ENCODE measurements around the gene MROH8.

Gene MROH8

DNA sequence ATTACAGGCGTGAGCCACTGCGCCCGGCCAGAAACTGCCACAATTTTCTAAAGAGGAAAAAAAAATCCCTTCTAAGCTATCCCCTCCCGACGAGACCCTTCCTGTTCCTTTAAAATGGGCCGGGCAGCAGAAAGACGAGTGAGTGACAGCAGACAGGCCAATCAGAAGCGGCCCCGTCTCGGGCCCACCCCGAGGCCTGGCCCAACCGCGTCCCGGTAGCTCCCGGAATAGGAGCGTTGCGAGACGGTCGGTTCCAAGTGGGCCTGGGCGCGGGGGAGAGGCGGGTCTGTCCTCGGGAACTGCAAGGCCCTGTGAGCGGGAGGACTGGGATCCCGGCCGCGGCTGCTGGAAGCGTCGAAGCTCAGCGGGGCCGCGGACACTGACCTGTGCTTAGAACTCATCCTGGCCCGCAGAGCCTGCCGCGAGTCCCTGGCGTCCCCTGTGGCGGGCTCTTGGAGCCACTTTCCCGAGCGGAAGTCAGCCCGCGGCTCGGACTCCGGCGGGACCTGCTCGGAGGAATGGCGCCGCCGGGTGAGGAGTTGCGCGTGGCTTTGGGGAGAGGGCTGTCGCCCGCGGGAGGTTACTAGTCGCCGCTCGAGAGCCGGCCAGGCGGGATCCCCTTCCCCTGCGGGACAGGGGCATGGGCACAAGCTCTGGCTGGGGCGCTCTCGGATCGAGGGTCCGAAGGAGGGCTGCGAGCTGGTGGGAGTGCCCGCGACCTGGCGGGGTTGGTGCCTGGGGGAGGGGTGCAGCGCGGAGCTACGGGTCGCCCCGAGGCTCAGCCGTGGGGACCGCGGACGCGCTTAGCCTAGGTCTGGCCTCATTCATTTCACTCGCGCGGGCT is at the start of gene MROH8, which contains the start of gene RPN2:
Gene MROH8 (minus strand): TSS at position 710 of the 844 bp plus-strand sequence.
Gene RPN2 (plus strand): TSS at position 492 of the 844 bp plus-strand sequence. CDS start 27 bp downstream, at position 519.
- peak; percentile 82 to 98 (median 94) for DNase-seq

DNA sequence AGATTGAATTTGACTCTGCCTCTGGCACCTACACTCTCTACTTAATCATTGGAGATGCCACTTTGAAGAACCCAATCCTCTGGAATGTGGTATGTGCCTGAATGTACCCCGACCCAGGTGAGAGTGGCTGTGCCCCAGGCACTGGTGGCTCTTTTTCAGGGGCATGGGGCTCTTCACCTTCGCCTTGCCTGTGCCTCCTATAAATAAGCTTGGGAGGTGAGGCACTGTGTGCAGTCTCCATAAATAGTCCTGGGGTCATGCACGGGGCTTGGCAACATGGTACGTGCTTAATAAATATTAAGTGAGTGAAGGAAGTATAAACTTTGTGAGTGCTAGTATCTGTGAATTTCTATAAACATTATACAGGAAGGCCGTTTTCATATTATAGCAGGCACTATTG is 49.3 kb upstream of the MROH8 start:
- no peak for DNase-seq

DNA sequence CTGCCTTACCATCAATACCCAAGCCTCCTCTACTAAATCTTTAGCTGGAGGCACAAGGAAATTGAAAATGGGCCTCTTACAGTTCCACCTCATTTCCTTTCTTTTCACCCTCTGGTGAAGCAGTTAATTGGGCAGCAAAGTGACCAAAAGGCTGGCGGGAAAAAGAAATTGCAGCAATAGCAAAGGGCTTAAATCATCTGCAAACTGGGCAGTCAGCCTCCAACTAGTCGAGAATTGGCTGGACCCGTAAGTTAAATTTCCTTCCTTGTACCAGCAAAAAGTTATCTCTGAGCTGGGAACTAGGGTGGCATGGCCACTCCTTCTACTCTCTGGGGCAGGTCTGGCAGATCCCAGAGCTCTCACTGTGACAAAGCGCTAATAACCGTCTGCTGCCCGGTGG is 48.7 kb upstream of the MROH8 start:
- no peak for DNase-seq

DNA sequence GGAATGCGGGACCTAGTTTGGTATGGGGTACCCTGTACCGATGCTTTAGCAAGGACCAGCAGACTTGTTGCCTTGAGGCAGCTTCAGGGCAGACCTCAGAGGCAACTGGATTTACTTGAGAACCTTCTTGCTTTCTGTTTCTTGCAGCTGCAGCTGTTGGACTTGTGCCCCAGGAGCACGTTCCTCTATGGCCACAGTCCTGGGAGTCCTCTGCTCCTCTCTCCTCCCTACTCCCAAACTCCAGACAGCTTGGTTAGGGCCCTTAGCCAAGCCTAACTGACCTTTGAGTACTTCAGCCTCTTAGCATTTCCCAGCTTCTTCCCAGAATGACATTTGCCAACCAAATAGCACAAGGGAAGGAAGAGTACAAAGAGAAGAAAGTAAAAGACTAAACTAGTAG is 47.5 kb upstream of the MROH8 start:
- DNase-seq = no peak

DNA sequence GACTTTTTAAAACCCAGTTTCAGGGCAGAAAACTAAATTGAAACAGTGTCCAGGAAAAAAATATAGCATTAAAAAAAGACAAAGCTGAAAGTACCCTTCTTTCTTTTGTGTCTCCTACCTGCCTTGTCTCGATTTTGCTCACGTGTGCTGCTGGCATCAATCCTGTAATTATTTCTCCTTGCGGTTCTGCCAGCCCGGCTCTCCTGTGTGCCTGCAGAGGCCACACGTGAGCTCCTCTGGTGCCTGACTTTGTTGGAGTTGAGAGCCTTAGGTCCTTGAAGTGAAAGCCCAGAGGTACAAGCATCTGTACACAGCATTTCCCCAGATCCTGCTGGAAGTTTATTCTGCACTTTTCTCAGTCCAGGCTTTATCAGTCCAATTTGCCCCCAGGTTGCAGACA is 45.8 kb upstream of the MROH8 start:
- DNase-seq = no peak

DNA sequence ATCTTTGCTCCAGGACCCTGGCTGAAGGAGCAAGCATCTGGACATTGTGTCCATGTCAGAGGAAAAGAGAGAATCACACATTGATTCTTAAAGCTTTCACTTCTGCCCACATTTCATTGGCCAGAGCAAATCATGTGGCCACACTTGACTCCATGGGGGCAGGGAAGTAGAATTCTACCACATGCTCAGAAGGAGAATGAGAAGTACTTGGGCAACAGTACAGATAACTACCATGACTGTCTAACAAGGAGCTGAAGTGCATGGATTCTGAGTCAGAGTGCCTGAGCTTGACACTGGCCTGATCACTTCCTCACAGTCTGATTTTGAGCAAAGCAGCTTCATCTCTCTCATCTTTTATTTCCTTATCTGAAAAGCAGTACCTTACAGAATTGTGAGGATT is 43.7 kb upstream of the MROH8 start:
- peak in 3 of 14 donors; percentile 12 to 21 (median 16) for DNase-seq

DNA sequence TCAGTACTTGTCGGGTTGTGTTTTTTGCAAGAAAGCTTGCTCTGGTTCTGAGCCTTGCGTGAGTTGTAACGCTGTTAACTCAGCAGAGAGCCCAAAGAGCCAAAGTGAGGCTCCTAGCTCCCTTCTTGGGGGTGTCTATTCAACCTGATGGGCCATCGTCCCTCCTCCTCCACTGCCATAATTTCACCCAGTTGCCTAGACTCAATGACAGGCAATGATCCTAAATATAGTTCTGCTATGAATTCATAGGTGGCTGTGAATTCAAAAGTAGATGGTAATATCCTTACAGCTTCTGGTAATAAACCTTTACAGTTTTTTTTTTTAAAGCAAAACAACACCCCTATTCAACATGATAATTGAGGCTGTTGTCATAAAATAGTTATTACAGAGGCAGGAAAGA is 42.7 kb upstream of the MROH8 start:
- no peak for DNase-seq

DNA sequence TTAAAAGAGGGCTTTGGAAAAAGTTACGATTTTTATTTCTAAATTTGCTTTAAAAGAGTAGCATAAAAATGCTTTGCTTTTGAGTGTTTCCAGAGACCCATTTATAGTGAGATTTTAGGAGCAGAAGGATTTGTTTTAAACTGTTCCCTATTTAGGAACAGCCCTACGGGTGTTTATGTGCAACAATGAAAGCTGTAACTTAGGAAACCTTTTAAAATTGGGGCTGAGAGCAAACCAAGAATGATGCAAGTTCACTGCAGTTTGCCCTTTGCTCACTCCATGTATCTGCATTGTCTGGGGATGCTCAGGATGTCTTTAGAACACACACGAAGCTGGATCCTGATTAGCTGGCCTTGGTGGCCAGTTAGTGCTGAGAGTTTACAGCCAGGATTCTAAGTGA is 41.4 kb upstream of the MROH8 start:
- DNase-seq = no peak

DNA sequence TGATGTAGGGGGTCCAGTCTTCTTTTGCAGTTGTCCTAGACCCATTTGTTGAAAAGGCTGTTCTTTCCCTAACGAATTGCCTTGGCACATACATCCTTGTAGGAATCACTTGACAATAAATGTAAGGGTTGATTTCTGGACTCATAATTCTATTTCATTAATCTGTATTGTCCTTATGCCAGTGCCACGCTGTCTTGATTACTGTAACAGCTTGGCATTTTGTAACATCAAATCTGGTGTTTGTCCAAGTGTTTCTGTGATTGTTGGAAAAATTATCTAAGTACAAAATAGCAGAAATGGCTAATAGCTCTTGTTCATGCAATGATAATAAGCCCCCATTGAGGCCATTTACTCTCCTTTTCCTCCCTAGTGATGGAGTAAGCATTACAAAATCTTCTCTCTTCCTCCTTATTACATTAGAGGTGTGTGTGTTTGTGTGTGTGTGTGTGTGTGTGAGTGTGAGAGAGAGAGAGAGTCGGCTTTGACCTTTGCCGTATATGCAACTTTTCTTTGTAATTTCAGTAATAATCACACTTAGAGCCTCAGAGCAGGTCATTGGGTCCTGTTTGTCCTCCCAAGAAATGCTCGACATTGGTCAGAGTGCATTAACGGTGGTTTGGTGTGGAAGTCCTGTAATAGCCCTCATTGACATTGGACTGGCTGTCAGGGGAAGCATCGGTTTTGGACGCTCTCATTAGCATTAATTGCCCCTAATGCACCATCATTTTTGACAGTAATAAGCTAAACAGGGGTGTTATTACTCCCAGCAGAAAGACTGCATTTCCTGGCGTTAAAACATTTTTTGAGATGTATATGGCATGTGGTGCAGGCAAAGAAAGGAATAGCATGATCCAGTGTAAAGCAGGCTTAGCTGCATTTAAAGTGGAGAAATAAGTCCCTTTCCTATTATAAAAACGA is 40.7 kb upstream of the MROH8 start:
- no peak for DNase-seq

DNA sequence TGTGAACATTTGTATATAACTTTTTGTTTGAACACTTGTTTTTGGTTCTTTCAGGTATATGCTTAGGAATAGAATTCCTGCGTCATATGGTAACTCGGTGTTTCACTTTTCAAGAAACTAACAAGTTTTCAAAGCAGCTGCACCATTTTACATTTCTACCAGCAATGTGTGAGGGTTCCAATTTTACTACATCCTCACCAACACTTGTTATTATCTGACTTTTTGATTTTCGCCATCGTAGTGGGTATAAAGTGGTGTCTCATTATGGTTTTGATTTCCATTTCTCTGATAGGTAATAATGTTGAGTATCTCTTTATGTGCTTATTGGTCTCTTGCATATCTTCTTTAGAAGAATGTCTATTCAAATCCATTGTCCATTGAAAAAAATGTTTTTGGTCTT is 39.6 kb upstream of the MROH8 start:
- no peak for DNase-seq

DNA sequence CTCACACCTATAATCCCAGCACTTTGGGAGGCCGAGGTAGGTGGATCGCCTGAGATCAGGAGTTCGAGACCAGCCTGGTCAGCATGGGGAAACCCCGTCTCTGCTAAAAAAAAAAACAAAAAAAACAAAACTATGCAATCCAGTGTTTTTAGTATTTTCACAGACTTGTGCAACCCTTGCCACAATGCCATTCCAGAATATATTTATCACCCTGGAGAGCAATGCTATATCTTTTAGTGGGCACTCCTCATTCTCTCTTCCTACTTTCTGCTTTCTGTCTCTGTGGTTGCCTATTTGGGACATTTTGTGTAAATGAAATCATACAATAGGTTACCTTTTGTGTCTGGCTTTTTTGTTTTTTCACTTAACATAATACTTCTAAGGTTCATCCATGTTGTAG is 39.1 kb upstream of the MROH8 start:
- DNase-seq = no peak

DNA sequence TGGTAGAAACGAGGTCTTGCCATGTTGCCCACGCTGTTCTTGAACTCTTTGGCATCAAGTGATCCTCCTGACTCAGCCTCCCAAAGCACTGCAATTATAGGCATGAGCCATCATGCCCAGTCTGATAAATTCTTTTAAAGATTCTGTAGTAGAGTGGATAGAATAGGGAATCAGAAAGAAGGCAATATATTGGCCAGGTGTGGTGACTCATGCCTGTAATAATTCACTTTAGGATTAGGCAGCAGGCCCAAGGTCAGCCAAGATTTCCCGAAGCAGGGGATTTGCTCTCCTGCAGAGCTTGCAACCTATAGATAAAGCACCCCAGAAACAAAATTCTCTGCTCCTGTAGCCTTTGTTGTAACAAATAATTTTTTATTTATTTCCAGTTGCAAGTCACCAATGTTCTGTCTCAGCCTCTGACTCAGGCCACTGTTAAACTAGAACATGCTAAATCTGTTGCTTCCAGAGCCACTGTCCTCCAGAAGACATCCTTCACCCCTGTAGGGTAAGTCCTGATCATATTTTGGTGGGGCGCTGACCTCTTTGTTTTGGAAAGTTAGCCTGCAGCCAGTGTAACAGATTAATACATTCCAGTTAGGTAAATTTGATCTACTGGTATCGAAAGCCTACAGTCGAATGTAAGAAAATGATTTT is 30.4 kb upstream of the MROH8 start:
- no peak for DNase-seq

DNA sequence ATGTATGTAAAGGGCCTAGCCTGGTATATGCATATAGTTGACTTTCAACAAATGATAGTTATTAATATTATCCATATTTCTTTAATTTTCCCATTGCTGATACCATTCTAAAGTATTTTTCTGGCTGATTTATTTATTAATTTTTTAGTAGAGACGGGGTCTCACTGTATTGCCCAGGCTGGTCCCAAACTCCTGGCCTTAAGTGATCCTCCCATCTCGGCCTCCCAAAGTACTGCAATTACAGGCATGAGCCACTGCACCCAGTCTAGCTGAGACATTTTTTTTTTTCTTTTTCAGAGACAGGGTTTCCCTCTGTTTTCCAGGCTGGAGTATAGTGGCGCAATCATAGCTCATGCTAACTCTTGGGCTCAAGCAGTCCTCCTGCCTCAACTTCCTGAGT is 29.8 kb upstream of the MROH8 start:
- no peak for DNase-seq

DNA sequence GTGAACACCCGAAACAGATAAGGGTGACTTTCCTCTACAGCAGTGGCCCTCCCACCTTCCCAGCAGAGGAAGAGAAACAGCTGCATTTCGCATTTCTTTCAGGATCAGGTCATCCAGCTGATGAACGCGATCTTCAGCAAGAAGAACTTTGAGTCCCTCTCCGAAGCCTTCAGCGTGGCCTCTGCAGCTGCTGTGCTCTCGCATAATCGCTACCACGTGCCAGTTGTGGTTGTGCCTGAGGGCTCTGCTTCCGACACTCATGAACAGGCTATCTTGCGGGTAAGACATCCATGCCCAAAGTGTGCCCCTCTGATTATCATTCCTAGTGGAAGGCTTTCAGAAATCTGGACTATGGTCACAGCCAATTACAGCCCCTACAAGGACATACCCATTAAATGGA is 27.8 kb upstream of the MROH8 start:
- no peak for DNase-seq

DNA sequence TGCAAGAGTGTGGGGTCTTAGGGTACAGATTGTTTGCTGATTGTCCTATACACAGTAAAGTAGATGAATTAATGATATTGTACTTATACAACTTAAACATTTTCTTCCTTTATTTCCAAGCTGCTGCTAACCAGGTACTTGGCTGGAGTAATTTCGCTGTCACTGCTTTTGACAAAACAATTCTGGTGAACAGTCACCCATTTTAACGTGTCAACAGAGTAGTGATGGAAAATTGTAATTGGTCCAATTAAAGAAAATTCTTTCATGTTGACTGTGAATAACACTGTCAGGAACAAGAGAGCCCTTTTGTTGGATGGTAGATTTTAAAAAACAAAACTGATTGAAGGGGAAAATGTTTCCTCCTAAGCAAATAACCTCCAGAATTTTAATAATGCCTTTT is 26.4 kb upstream of the MROH8 start:
- no peak for DNase-seq

DNA sequence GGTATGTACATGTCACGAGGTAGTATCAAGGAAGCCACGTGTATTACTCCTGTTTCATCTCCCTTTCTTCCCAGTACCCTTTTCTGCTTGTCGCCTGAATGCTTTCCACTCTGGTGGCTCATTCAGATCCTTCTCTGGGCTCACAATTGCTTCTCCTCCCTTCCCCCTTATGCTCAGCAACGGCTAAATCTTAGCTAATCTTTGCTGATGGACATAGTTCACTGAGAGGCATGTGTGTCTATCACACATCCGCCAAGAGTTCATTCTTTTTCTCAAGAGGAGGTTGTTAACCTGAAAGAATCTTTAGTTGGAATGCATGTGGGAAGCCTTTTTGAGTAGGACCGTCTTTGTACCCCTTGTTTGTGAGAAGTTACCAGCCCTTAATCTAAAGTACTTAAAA is 25.8 kb upstream of the MROH8 start:
- no peak for DNase-seq

DNA sequence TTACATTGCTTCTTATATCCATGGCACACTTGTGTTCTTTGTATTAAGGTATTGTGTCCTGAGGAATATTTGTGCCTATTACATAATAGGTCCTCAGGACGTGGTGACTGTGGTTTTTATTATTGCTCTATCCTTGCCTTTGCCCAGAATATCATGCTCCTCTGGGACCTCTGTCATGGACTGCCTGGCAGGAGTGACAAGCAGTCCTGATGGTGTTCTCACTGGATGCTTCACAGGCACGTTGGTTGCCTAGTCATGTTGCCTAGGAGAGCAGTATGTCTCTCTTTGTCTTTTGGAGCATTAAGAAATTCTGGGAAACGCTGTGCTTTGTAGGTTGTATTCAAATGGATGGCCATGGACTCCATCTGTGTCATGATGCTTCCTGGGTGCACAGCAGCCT is 24.7 kb upstream of the MROH8 start:
- DNase-seq = peak in 1 of 14 donors; percentile 17

DNA sequence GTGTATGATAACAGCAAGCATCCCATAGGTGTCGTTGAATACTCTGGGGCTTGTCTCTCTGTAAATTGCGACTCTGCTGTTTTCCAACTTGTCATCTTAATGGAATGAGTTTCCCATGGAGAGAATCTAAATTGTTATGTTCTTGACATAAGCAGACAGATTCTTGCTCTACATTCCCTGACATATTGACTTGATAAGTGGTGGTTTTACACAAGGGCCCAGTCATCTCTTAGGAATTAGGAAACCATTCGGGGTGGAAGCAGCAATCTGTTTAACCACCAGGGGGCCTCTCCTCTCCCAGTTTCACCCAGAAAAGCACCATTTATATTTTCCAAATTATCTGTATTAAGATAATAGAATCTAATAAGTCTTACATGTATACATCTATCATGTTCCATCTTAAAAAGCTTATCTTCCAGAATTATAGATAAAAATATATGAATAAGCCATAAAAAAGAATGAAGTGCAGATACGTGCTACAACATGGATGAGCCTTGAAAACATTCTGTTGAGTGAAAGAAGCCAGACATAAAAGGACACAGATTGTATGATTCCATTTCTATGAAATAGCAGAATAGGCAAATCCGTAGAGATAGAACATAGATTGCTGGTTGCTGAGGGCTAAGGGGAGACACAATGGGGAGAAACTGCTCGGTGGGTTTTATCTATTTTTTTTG is 23.1 kb upstream of the MROH8 start:
- DNase-seq = peak in 1 of 14 donors; percentile 5

DNA sequence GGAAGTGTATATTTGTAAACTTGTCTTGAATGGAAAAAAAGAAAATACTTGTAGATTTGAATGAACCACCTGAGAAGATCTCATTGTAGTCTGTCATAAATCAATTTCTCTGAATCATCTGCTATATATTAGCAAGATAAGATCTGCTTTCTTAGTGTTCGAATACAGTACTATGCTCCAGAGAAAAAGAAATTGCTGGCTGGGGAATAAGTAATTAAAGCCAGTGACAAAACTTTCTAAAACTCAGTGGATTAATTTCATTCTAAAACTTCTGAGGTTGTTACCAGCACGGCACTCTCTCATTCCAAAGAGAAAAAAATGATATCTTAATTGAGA is 22.4 kb upstream of the MROH8 start:
- DNase-seq = no peak

DNA sequence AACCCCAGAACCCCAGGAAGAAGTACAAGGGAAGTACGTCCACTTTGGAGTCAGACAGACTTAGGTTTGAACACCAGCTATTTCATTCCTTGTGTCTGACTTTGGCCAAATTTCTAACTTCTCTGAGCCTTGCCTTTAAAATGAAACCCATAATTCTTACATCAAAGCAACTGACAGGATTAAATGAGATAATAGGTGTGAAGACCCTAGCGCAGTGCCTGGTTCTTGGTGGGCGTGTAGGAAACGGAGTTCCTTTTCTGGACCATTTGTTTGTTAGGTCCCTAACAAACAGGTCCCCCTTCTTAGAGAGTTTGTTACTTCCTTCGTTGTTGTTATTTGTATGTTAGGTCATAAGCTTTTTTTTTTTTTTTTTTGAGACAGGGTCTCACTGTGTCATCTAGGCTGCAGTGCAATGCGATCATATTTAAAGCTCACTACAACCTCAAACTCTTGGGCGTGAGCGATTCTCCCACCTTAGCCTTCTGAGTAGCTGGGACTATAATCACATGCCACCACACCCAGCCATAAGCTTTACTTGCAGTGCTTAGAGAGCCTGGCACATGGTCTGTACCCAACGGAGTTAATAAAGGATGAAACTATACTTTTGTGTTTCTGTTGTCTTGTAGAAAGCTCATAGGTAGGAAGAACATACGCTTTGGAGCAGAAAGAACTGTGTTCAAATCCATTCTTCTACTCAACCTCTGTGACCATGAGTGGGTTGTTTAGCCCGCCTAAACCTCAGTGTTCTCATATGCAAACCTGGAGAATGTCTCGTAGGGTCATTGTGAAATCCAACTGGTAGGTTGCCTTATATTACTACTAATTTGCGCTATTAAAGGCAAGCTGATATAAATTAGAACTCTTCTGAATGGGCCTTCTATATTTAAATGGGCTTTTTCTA is 21.8 kb upstream of the MROH8 start:
- no peak for DNase-seq

DNA sequence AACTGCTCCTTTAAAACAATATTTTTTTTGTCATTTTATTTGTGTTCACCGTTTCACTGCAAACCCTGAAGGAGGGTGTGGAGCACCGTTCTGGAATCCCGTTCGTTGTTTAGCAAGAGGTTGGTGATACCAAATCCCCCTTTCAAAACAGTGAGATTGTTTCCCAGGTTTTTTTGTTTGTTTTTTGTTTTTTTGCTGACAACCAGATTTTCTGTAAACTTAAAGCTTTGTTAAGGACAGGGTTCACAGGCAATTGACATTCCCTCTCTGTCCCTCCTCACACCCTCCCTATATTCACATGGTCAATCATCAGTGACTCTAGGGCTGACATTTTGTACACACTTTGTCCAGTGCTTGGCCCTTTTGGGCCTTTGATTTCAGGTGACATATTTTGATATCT is 21.0 kb upstream of the MROH8 start:
- no peak for DNase-seq

Measured in C1 segment of cervical spinal cord (tissue), 14 donors.